CD1c-positive myeloid dendritic cell (primary cell): ENCODE measurements around the gene GSDME.
"Not testable (repeated sequence)": the region's sequence is repeated elsewhere in the genome, so short reads cannot be mapped to it uniquely, and the experiment has no call there.

ENCODE experiments used
- DNase-seq: peaks from one replicate; pipeline ENCODE4 v3.0.0-alpha.2; 2016; ENCODE audit errors: extremely low spot score

Gene GSDME

GRCh38 chr7:24741679-24742505 lies 15.4 kb downstream of the GSDME start:
- DNase-seq, result no peak

- no peak for DNase-seq
These were observed 16.4 kb downstream of the GSDME start for GRCh38 chr7:24740871-24741270.

- DNase-seq, result no peak
These were observed 18.0 kb downstream of the GSDME start for GRCh38 chr7:24739306-24739705.

GRCh38 chr7:24738577-24738976 lies 18.7 kb downstream of the GSDME start:
- DNase-seq, result no peak

GRCh38 chr7:24737281-24737680 lies 20.0 kb downstream of the GSDME start:
- DNase-seq, result no peak

GRCh38 chr7:24735594-24735993 lies 21.7 kb downstream of the GSDME start:
- DNase-seq, result not testable (repeated sequence)

GRCh38 chr7:24734306-24734705 lies 23.0 kb downstream of the GSDME start:
- no peak for DNase-seq

GRCh38 chr7:24733414-24734060 lies 23.7 kb downstream of the GSDME start:
- DNase-seq, result no peak

GRCh38 chr7:24732646-24733413 lies 24.4 kb downstream of the GSDME start:
- DNase-seq, result no peak

- no peak for DNase-seq
These were observed 26.0 kb downstream of the GSDME start for GRCh38 chr7:24731313-24731712.

GRCh38 chr7:24730018-24730369 lies 27.3 kb downstream of the GSDME start:
- no peak for DNase-seq

GRCh38 chr7:24729365-24730017 lies 27.8 kb downstream of the GSDME start:
- DNase-seq, result no peak

- DNase-seq, result no peak
These were observed 28.5 kb downstream of the GSDME start for GRCh38 chr7:24728503-24729364.

- DNase-seq, result no peak
These were observed 29.2 kb downstream of the GSDME start for GRCh38 chr7:24728121-24728500.

- DNase-seq, result peak; percentile 7
These were observed 29.8 kb downstream of the GSDME start for GRCh38 chr7:24727154-24728120.

- DNase-seq, result no peak
These were observed 31.6 kb downstream of the GSDME start for GRCh38 chr7:24725554-24726241.

- DNase-seq, result no peak
These were observed 32.6 kb downstream of the GSDME start for GRCh38 chr7:24724451-24725190.

- no peak for DNase-seq
These were observed 34.1 kb downstream of the GSDME start for GRCh38 chr7:24723178-24723530.
